H1 (cell line): ENCODE measurements around the gene RAB36. TPM values are rescaled to one million over a fixed set of nuclear protein-coding genes. Genes with fewer than 3 reads are reported as not detected.

Experiments used
- CTCF ChIA-PET: fragments of 300-600 bp; sonication (Branson Sonifier 250); formaldehyde crosslinking; loops from one replicate; lab custom pipeline; 2021; ENCODE audit not compliant: partially characterized antibody; lab: Charles Lee
- POLR2A ChIA-PET: fragments of 300-600 bp; sonication (Branson Sonifier 250); formaldehyde crosslinking; loops from one replicate; lab custom pipeline; 2021; ENCODE audit warnings: inconsistent platforms; ENCODE audit not compliant: partially characterized antibody; lab: Charles Lee
- DNase-seq, 2 experiments: peaks; one replicate each; pipeline versions ENCODE4 v3.0.0 to v3.0.0-alpha.2; 2010 to 2022; ENCODE audit warnings: low spot score in 2 of 2, low read depth in 1 of 2, mixed read lengths in 1 of 2
- FAIRE-seq: peaks from 2 replicates; lab custom pipeline; 2011; peaks lifted over from hg19 to GRCh38; lab: Jason Lieb, UNC
- H2AFZ ChIP-seq: 2 replicates; pipeline ENCODE4 v1.8.1; 2012; ENCODE audit warnings: low read length, inconsistent platforms
- H2AK5ac ChIP-seq: 2 replicates; pipeline ENCODE4 v1.6.1; 2013; ENCODE audit warnings: low read depth, low read length
- H2BK120ac ChIP-seq: replicated peaks from 2 replicates; pipeline ENCODE3; 2013; ENCODE audit warnings: low read depth, low read length, inconsistent platforms
- H2BK12ac ChIP-seq: 2 replicates; pipeline ENCODE4 v1.6.1; 2013; ENCODE audit warnings: low read depth, low read length
- H2BK15ac ChIP-seq: 2 replicates; pipeline ENCODE4 v1.6.1; 2013; ENCODE audit warnings: low read length
- H2BK20ac ChIP-seq: 2 replicates; pipeline ENCODE4 v1.6.1; 2013; ENCODE audit warnings: low read length
- H2BK5ac ChIP-seq: 2 replicates; pipeline ENCODE4 v1.6.1; 2013; ENCODE audit warnings: low read depth, low read length
- H3K14ac ChIP-seq: 2 replicates; pipeline ENCODE4 v1.6.1; 2013; ENCODE audit warnings: inconsistent platforms; ENCODE audit not compliant: insufficient read length
- H3K18ac ChIP-seq: 2 replicates; pipeline ENCODE4 v1.6.1; 2013; ENCODE audit warnings: low read length; ENCODE audit errors: extremely low read depth
- H3K23ac ChIP-seq: 2 replicates; pipeline ENCODE4 v1.6.1; 2013; ENCODE audit warnings: inconsistent platforms; ENCODE audit not compliant: insufficient read length
- H3K23me2 ChIP-seq: 2 replicates; pipeline ENCODE4 v1.6.1; 2013; ENCODE audit warnings: low read depth, low read length
- H3K27ac ChIP-seq: 2 replicates; pipeline ENCODE4 v1.6.1; 2011; ENCODE audit warnings: low read depth, low read length, inconsistent platforms
- H3K27me3 ChIP-seq, 4 experiments: replicated peaks in 1 of 4; 1 replicate in 1 of 4; 2 replicates in 3 of 4; pipeline versions ENCODE4 v1.6.1 to v1.8.1; 2011 to 2013; ENCODE audit warnings: low read length in 3 of 4, mild to moderate bottlenecking in 3 of 4, inconsistent platforms in 2 of 4, mixed read lengths in 2 of 4, moderate library complexity in 1 of 4; ENCODE audit not compliant: control insufficient read depth in 3 of 4, insufficient read depth in 3 of 4; ENCODE audit errors: extremely low read depth in 1 of 4
- H3K36me3 ChIP-seq, 4 experiments: 2 replicates each; pipeline versions ENCODE4 v1.6.1 to v1.8.1; 2011 to 2013; ENCODE audit warnings: mild to moderate bottlenecking in 4 of 4, low read length in 3 of 4, moderate library complexity in 2 of 4, control low read depth in 1 of 4, inconsistent platforms in 1 of 4; ENCODE audit not compliant: insufficient read depth in 4 of 4, control insufficient read depth in 2 of 4
- H3K4ac ChIP-seq: replicated peaks from 2 replicates; pipeline ENCODE3; 2013; ENCODE audit warnings: low read length, low read depth, mixed read lengths, inconsistent platforms; ENCODE audit not compliant: insufficient read length
- H3K4me1 ChIP-seq, 4 experiments: replicated peaks in 1 of 4; 1 replicate in 1 of 4; 2 replicates in 3 of 4; pipeline versions ENCODE4 v1.6.1 to v1.8.1; 2011 to 2013; ENCODE audit warnings: low read length in 3 of 4, inconsistent platforms in 2 of 4, mixed read lengths in 1 of 4; ENCODE audit not compliant: insufficient read depth in 4 of 4, control insufficient read depth in 3 of 4
- H3K4me2 ChIP-seq, 2 experiments: 2 replicates each; pipeline versions ENCODE4 v1.6.1 to v1.8.1; 2011 to 2013; ENCODE audit warnings: low read depth in 2 of 2, low read length in 2 of 2, control low read depth in 1 of 2, inconsistent platforms in 1 of 2, mild to moderate bottlenecking in 1 of 2; ENCODE audit not compliant: insufficient read depth in 1 of 2
- H3K4me3 ChIP-seq, 4 experiments: fragments of 200-600, 300-600 bp in 1 of 4; sonication (generic), shearing (Covaris generic), sonication (Bioruptor Twin) in 1 of 4; 2 replicates each; pipeline versions ENCODE4 v1.5.1 to v1.8.1; 2011 to 2016; ENCODE audit warnings: low read length in 4 of 4, low read depth in 3 of 4, control low read depth in 2 of 4, inconsistent platforms in 2 of 4, mild to moderate bottlenecking in 2 of 4, mixed read lengths in 1 of 4, moderate library complexity in 1 of 4; ENCODE audit not compliant: insufficient read depth in 2 of 4; ENCODE audit errors: extremely low read depth in 1 of 4
- H3K56ac ChIP-seq: replicated peaks from 2 replicates; pipeline ENCODE3; 2013; ENCODE audit warnings: low read depth, mild to moderate bottlenecking, mixed read lengths, low read length, inconsistent platforms; ENCODE audit not compliant: insufficient read length
- H3K79me1 ChIP-seq: 2 replicates; pipeline ENCODE4 v1.6.1; 2013; ENCODE audit warnings: low read depth, low read length, control low read depth
- H3K79me2 ChIP-seq, 2 experiments: 2 replicates each; pipeline versions ENCODE4 v1.6.1 to v1.8.1; 2012 to 2013; ENCODE audit warnings: low read length in 2 of 2, mild to moderate bottlenecking in 2 of 2, inconsistent platforms in 1 of 2; ENCODE audit not compliant: insufficient read depth in 2 of 2, control insufficient read depth in 1 of 2
- H3K9ac ChIP-seq, 4 experiments: replicated peaks in 1 of 4; 1 replicate in 1 of 4; 2 replicates in 3 of 4; pipeline versions ENCODE4 v1.6.1 to v1.8.1; 2011 to 2013; ENCODE audit warnings: low read depth in 3 of 4, low read length in 3 of 4, control low read depth in 2 of 4, mild to moderate bottlenecking in 2 of 4, moderate library complexity in 2 of 4, inconsistent platforms in 1 of 4; ENCODE audit errors: extremely low read depth in 1 of 4
- H3K9me3 ChIP-seq, 2 experiments: 2 replicates each; pipeline versions ENCODE4 v1.6.1 to v1.8.1; 2012 to 2013; ENCODE audit warnings: mild to moderate bottlenecking in 2 of 2, moderate library complexity in 2 of 2, control low read depth in 1 of 2, inconsistent platforms in 1 of 2, low read depth in 1 of 2, low read length in 1 of 2, mixed read lengths in 1 of 2; ENCODE audit not compliant: insufficient read depth in 2 of 2
- H4K20me1 ChIP-seq, 2 experiments: replicated peaks in 1 of 2; 2 replicates each; pipeline versions ENCODE3 to v1.8.1; 2011 to 2013; ENCODE audit warnings: inconsistent platforms in 2 of 2, low read length in 2 of 2, mild to moderate bottlenecking in 1 of 2; ENCODE audit not compliant: insufficient read depth in 2 of 2, control insufficient read depth in 1 of 2
- H4K5ac ChIP-seq: 2 replicates; pipeline ENCODE4 v1.6.1; 2013; ENCODE audit warnings: low read length, low read depth, mixed read lengths, inconsistent platforms; ENCODE audit not compliant: insufficient read length
- H4K8ac ChIP-seq: 2 replicates; pipeline ENCODE4 v1.8.0; 2013; ENCODE audit warnings: mild to moderate bottlenecking, moderate library complexity, low read length, inconsistent platforms; ENCODE audit not compliant: insufficient read depth; ENCODE audit errors: extremely low read depth
- H4K91ac ChIP-seq: replicated peaks from 2 replicates; pipeline ENCODE3; 2013; ENCODE audit warnings: low read length, mixed read lengths, inconsistent platforms; ENCODE audit not compliant: insufficient read length
- CHD1 ChIP-seq: IDR thresholded peaks from 2 replicates; pipeline ENCODE4 v1.6.1; 2012; ENCODE audit warnings: low read depth, low read length, improper control_type of control experiment
- SIX5 ChIP-seq: IDR thresholded peaks from 2 replicates; pipeline ENCODE4 v1.6.1; 2011; ENCODE audit warnings: mild to moderate bottlenecking, low read depth, low read length
- SP4 ChIP-seq: IDR thresholded peaks from 2 replicates; pipeline ENCODE4 v1.6.1; 2012; ENCODE audit warnings: low read length, inconsistent platforms
- TAF7 ChIP-seq: optimal IDR thresholded peaks from 2 replicates; pipeline ENCODE3; 2011; ENCODE audit warnings: low read depth, mild to moderate bottlenecking, inconsistent platforms, low read length, moderate library complexity, borderline replicate concordance
- WGBS, 2 experiments: shearing (Covaris generic) in 1 of 2; methylation state at CpG; one replicate each; pipeline versions ENCODE4 v1.1.6 to v1.1.7; 2013 to 2015; ENCODE audit warnings: low lambda C conversion rate in 2 of 2, mixed read lengths in 2 of 2, inconsistent platforms in 1 of 2, low coverage in 1 of 2, missing lambda C conversion rate in 1 of 2; ENCODE audit not compliant: insufficient replicate concordance in 2 of 2, insufficient coverage in 1 of 2, insufficient read length in 1 of 2; ENCODE audit errors: extremely low coverage in 1 of 2, missing lambda C conversion rate in 1 of 2; 5-methylcytosine and 5-hydroxymethylcytosine counted together
- polyA plus RNA-seq, 7 experiments: library from polyadenylated mRNA; depleted of rRNA in 3 of 7; stranded (reverse) in 5 of 7; unstranded in 2 of 7; fragments of >200 nt in 5 of 7; fragments of 200-250 nt in 2 of 7; gene quantifications; 1 replicate in 5 of 7; 2 replicates in 1 of 7; 4 replicates in 1 of 7; pipeline versions ENCODE4 v1.2.1 to v1.2.3, GENCODE V29; 2011 to 2013; ENCODE audit warnings: missing spikeins in 2 of 7, mixed read lengths in 2 of 7
- total RNA-seq: library from RNA; stranded (reverse); fragmentation: NEBNext Ultra II Directional; extraction: Animal tissue kit (Norgen Biotek cat#: 25700); gene quantifications from 2 replicates; pipeline ENCODE4 v1.2.1, GENCODE V29; 2021
- TF ChIP-seq, protein P1 (sequence below), 3 experiments: IDR thresholded peaks; 1 replicate in 2 of 3; 2 replicates in 1 of 3; pipeline versions ENCODE4 v1.5.1 to v1.6.1; 2011; ENCODE audit warnings: low read length in 3 of 3, mild to moderate bottlenecking in 3 of 3, inconsistent platforms in 2 of 3, low read depth in 1 of 3, moderate library complexity in 1 of 3; ENCODE audit not compliant: insufficient read depth in 1 of 3; ENCODE audit errors: control extremely low read depth in 1 of 3

The RAB36 gene
- total and polyA plus RNA-seq, 2 of the 8 experiments (the other 6 are each of a cell fraction or from before 2014, with no cell fraction given) = 1.0 to 1.5 TPM

- WGBS, 2 experiments = 95% methylated on average over 4 of the region's 4 CpGs; no CpG with 5 or more reads in 1 of the 2 experiments
These were observed 47.3 kb downstream of the RAB36 start for GRCh38 chr22:23192558-23192957.

More at GRCh38 chr22:23192558-23192957, 47.3 kb downstream of the RAB36 start:
- Histone ChIP-seq H3K79me1 (peaks cover 16% of the 10 kb centered on the region), H3K56ac (no peak overlapping the region), H3K4ac (no peak overlapping the region), H3K9ac (no peak overlapping the region), H3K36me3 (no peaks in the 10 kb centered on the region), H2BK120ac (no peak overlapping the region), H4K91ac (no peak overlapping the region), H2BK15ac (no peak overlapping the region), H4K8ac (no peak overlapping the region), H2BK12ac (no peak overlapping the region; the same call in 1 of the 2 replicates), H2BK5ac (no peak overlapping the region), H2BK20ac (no peak overlapping the region), H3K23ac (no peak overlapping the region), H3K27me3 (no peaks in the 10 kb centered on the region), H3K4me3 (no peak overlapping the region), H3K18ac (no peak overlapping the region), H2AFZ (no peak overlapping the region), H4K20me1 (peaks cover 36 to 52% of the 10 kb centered on the region in 2 experiments), H3K4me2 (peak overlapping the region; percentile 9 to 12; a peak in 1 of 4 replicates), H3K79me2 (peaks cover 28 to 96% of the 10 kb centered on the region in 2 experiments), H3K14ac (no peak overlapping the region), H2AK5ac (no peak overlapping the region), H3K23me2 (no peaks in the 10 kb centered on the region), H3K27ac (0 out of 2 replicates have a peak overlapping the region, but pooled peaks have one; percentile 16), H3K4me1 (peaks cover 7 to 22% (median 14%) of the 10 kb centered on the region in 4 experiments; a peak in 6 of 7 replicates), H3K9me3 (no peaks in the 10 kb centered on the region), H4K5ac (no peak overlapping the region)
- TF ChIP-seq TAF7 (no peak), SIX5 (no peak), CHD1 (no peak), SP4 (no peak)
- TF ChIP-seq, protein P1, sequence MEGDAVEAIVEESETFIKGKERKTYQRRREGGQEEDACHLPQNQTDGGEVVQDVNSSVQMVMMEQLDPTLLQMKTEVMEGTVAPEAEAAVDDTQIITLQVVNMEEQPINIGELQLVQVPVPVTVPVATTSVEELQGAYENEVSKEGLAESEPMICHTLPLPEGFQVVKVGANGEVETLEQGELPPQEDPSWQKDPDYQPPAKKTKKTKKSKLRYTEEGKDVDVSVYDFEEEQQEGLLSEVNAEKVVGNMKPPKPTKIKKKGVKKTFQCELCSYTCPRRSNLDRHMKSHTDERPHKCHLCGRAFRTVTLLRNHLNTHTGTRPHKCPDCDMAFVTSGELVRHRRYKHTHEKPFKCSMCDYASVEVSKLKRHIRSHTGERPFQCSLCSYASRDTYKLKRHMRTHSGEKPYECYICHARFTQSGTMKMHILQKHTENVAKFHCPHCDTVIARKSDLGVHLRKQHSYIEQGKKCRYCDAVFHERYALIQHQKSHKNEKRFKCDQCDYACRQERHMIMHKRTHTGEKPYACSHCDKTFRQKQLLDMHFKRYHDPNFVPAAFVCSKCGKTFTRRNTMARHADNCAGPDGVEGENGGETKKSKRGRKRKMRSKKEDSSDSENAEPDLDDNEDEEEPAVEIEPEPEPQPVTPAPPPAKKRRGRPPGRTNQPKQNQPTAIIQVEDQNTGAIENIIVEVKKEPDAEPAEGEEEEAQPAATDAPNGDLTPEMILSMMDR (IDR thresholded peaks at IDR 0.05; ENCODE audit: control extremely low read depth in 1 of 3, insufficient read depth in 1 of 3, low read depth in 1 of 3, low read length in 3 of 3) = no peak
- DNase-seq (no peak), FAIRE-seq (no peak)
- ChIA-PET POLR2A (interaction anchor here (0.7 to 1.8 kb wide), 5 partner anchors 10 to 164 kb away, joined by 3 to 4 read pairs (median 3); partner anchors contain the start of gene BCR), CTCF (interaction anchor here (0.6 to 24.3 kb wide), 4 partner anchors 9 to 450 kb away, joined by 3 to 358 read pairs (median 5); no protein-coding TSS in a partner anchor)
